HG03045 (cell line): ENCODE data around the gene CMIP.
"Not testable (repeated sequence)": the region's sequence is repeated elsewhere in the genome, so short reads cannot be mapped to it uniquely, and the experiment has no call there.

Experiments used
- ATAC-seq: cut with Tn5 transposase; IDR thresholded peaks from one replicate; pipeline ENCODE4 v1.9.1; 2021; ENCODE audit warnings: mild to moderate bottlenecking, moderate library complexity; ENCODE audit not compliant: unreplicated experiment

The CMIP gene

GRCh38 chr16:81562926-81563325 is 118.3 kb downstream of the CMIP start:
- ATAC-seq, result no peak

GRCh38 chr16:81564421-81564911 is 119.9 kb downstream of the CMIP start:
- ATAC-seq, result no peak

GRCh38 chr16:81565321-81566028 is 120.9 kb downstream of the CMIP start:
- no peak for ATAC-seq

GRCh38 chr16:81566086-81567007 is 121.7 kb downstream of the CMIP start:
- ATAC-seq, result no peak

GRCh38 chr16:81567087-81567486 is 122.5 kb downstream of the CMIP start:
- ATAC-seq, result no peak

GRCh38 chr16:81567987-81568748 is 123.6 kb downstream of the CMIP start:
- no peak for ATAC-seq

GRCh38 chr16:81568749-81569087 is 124.1 kb downstream of the CMIP start:
- ATAC-seq, result no peak

- ATAC-seq, result no peak
Observed at GRCh38 chr16:81569361-81570034, 124.9 kb downstream of the CMIP start.

- no peak for ATAC-seq
Observed at GRCh38 chr16:81570151-81570846, 125.7 kb downstream of the CMIP start.

GRCh38 chr16:81571175-81571574 is 126.6 kb downstream of the CMIP start:
- no peak for ATAC-seq

- no peak for ATAC-seq
Observed at GRCh38 chr16:81571592-81572385, 127.2 kb downstream of the CMIP start.

- ATAC-seq, result no peak
Observed at GRCh38 chr16:81572386-81573144, 128.0 kb downstream of the CMIP start.

GRCh38 chr16:81573533-81574020 is 129.0 kb downstream of the CMIP start:
- no peak for ATAC-seq

- no peak for ATAC-seq
Observed at GRCh38 chr16:81574168-81574567, 129.6 kb downstream of the CMIP start.

- no peak for ATAC-seq
Observed at GRCh38 chr16:81575307-81575706, 130.7 kb downstream of the CMIP start.

- ATAC-seq, result no peak
Observed at GRCh38 chr16:81575834-81576233, 131.2 kb downstream of the CMIP start.

GRCh38 chr16:81576696-81577095 is 132.1 kb downstream of the CMIP start:
- ATAC-seq, result no peak

- not testable (repeated sequence) for ATAC-seq
Observed at GRCh38 chr16:81577272-81577671, 132.7 kb downstream of the CMIP start.
